H1 (cell line): Measurements from ENCODE around the gene RNF212. TPM values are rescaled to one million over a fixed set of nuclear protein-coding genes. Genes with fewer than 3 reads are reported as not detected.

Source experiments
- CTCF ChIA-PET: fragments of 300-600 bp; sonication (Branson Sonifier 250); formaldehyde crosslinking; loops from one replicate; lab custom pipeline; 2021; ENCODE audit not compliant: partially characterized antibody; lab: Charles Lee
- POLR2A ChIA-PET: fragments of 300-600 bp; sonication (Branson Sonifier 250); formaldehyde crosslinking; loops from one replicate; lab custom pipeline; 2021; ENCODE audit warnings: inconsistent platforms; ENCODE audit not compliant: partially characterized antibody; lab: Charles Lee
- DNase-seq, 2 experiments: peaks; one replicate each; pipeline versions ENCODE4 v3.0.0 to v3.0.0-alpha.2; 2010 to 2022; ENCODE audit warnings: low spot score in 2 of 2, low read depth in 1 of 2, mixed read lengths in 1 of 2
- FAIRE-seq: peaks from 2 replicates; lab custom pipeline; 2011; peaks lifted over from hg19 to GRCh38; lab: Jason Lieb, UNC
- H2AFZ ChIP-seq: 2 replicates; pipeline ENCODE4 v1.8.1; 2012; ENCODE audit warnings: low read length, inconsistent platforms
- H2AK5ac ChIP-seq: 2 replicates; pipeline ENCODE4 v1.6.1; 2013; ENCODE audit warnings: low read depth, low read length
- H2BK120ac ChIP-seq: replicated peaks from 2 replicates; pipeline ENCODE3; 2013; ENCODE audit warnings: low read depth, low read length, inconsistent platforms
- H2BK12ac ChIP-seq: 2 replicates; pipeline ENCODE4 v1.6.1; 2013; ENCODE audit warnings: low read depth, low read length
- H2BK15ac ChIP-seq: 2 replicates; pipeline ENCODE4 v1.6.1; 2013; ENCODE audit warnings: low read length
- H2BK20ac ChIP-seq: 2 replicates; pipeline ENCODE4 v1.6.1; 2013; ENCODE audit warnings: low read length
- H2BK5ac ChIP-seq: 2 replicates; pipeline ENCODE4 v1.6.1; 2013; ENCODE audit warnings: low read depth, low read length
- H3K14ac ChIP-seq: 2 replicates; pipeline ENCODE4 v1.6.1; 2013; ENCODE audit warnings: inconsistent platforms; ENCODE audit not compliant: insufficient read length
- H3K18ac ChIP-seq: 2 replicates; pipeline ENCODE4 v1.6.1; 2013; ENCODE audit warnings: low read length; ENCODE audit errors: extremely low read depth
- H3K23ac ChIP-seq: 2 replicates; pipeline ENCODE4 v1.6.1; 2013; ENCODE audit warnings: inconsistent platforms; ENCODE audit not compliant: insufficient read length
- H3K23me2 ChIP-seq: 2 replicates; pipeline ENCODE4 v1.6.1; 2013; ENCODE audit warnings: low read depth, low read length
- H3K27ac ChIP-seq: 2 replicates; pipeline ENCODE4 v1.6.1; 2011; ENCODE audit warnings: low read depth, low read length, inconsistent platforms
- H3K27me3 ChIP-seq, 4 experiments: replicated peaks in 1 of 4; 1 replicate in 1 of 4; 2 replicates in 3 of 4; pipeline versions ENCODE4 v1.6.1 to v1.8.1; 2011 to 2013; ENCODE audit warnings: low read length in 3 of 4, mild to moderate bottlenecking in 3 of 4, inconsistent platforms in 2 of 4, mixed read lengths in 2 of 4, moderate library complexity in 1 of 4; ENCODE audit not compliant: control insufficient read depth in 3 of 4, insufficient read depth in 3 of 4; ENCODE audit errors: extremely low read depth in 1 of 4
- H3K36me3 ChIP-seq, 4 experiments: 2 replicates each; pipeline versions ENCODE4 v1.6.1 to v1.8.1; 2011 to 2013; ENCODE audit warnings: mild to moderate bottlenecking in 4 of 4, low read length in 3 of 4, moderate library complexity in 2 of 4, control low read depth in 1 of 4, inconsistent platforms in 1 of 4; ENCODE audit not compliant: insufficient read depth in 4 of 4, control insufficient read depth in 2 of 4
- H3K4ac ChIP-seq: replicated peaks from 2 replicates; pipeline ENCODE3; 2013; ENCODE audit warnings: low read length, low read depth, mixed read lengths, inconsistent platforms; ENCODE audit not compliant: insufficient read length
- H3K4me1 ChIP-seq, 4 experiments: replicated peaks in 1 of 4; 1 replicate in 1 of 4; 2 replicates in 3 of 4; pipeline versions ENCODE4 v1.6.1 to v1.8.1; 2011 to 2013; ENCODE audit warnings: low read length in 3 of 4, inconsistent platforms in 2 of 4, mixed read lengths in 1 of 4; ENCODE audit not compliant: insufficient read depth in 4 of 4, control insufficient read depth in 3 of 4
- H3K4me2 ChIP-seq, 2 experiments: 2 replicates each; pipeline versions ENCODE4 v1.6.1 to v1.8.1; 2011 to 2013; ENCODE audit warnings: low read depth in 2 of 2, low read length in 2 of 2, control low read depth in 1 of 2, inconsistent platforms in 1 of 2, mild to moderate bottlenecking in 1 of 2; ENCODE audit not compliant: insufficient read depth in 1 of 2
- H3K4me3 ChIP-seq, 4 experiments: fragments of 200-600, 300-600 bp in 1 of 4; sonication (generic), shearing (Covaris generic), sonication (Bioruptor Twin) in 1 of 4; 2 replicates each; pipeline versions ENCODE4 v1.5.1 to v1.8.1; 2011 to 2016; ENCODE audit warnings: low read length in 4 of 4, low read depth in 3 of 4, control low read depth in 2 of 4, inconsistent platforms in 2 of 4, mild to moderate bottlenecking in 2 of 4, mixed read lengths in 1 of 4, moderate library complexity in 1 of 4; ENCODE audit not compliant: insufficient read depth in 2 of 4; ENCODE audit errors: extremely low read depth in 1 of 4
- H3K56ac ChIP-seq: replicated peaks from 2 replicates; pipeline ENCODE3; 2013; ENCODE audit warnings: low read depth, mild to moderate bottlenecking, mixed read lengths, low read length, inconsistent platforms; ENCODE audit not compliant: insufficient read length
- H3K79me1 ChIP-seq: 2 replicates; pipeline ENCODE4 v1.6.1; 2013; ENCODE audit warnings: low read depth, low read length, control low read depth
- H3K79me2 ChIP-seq, 2 experiments: 2 replicates each; pipeline versions ENCODE4 v1.6.1 to v1.8.1; 2012 to 2013; ENCODE audit warnings: low read length in 2 of 2, mild to moderate bottlenecking in 2 of 2, inconsistent platforms in 1 of 2; ENCODE audit not compliant: insufficient read depth in 2 of 2, control insufficient read depth in 1 of 2
- H3K9ac ChIP-seq, 4 experiments: replicated peaks in 1 of 4; 1 replicate in 1 of 4; 2 replicates in 3 of 4; pipeline versions ENCODE4 v1.6.1 to v1.8.1; 2011 to 2013; ENCODE audit warnings: low read depth in 3 of 4, low read length in 3 of 4, control low read depth in 2 of 4, mild to moderate bottlenecking in 2 of 4, moderate library complexity in 2 of 4, inconsistent platforms in 1 of 4; ENCODE audit errors: extremely low read depth in 1 of 4
- H3K9me3 ChIP-seq, 2 experiments: 2 replicates each; pipeline versions ENCODE4 v1.6.1 to v1.8.1; 2012 to 2013; ENCODE audit warnings: mild to moderate bottlenecking in 2 of 2, moderate library complexity in 2 of 2, control low read depth in 1 of 2, inconsistent platforms in 1 of 2, low read depth in 1 of 2, low read length in 1 of 2, mixed read lengths in 1 of 2; ENCODE audit not compliant: insufficient read depth in 2 of 2
- H4K20me1 ChIP-seq, 2 experiments: replicated peaks in 1 of 2; 2 replicates each; pipeline versions ENCODE3 to v1.8.1; 2011 to 2013; ENCODE audit warnings: inconsistent platforms in 2 of 2, low read length in 2 of 2, mild to moderate bottlenecking in 1 of 2; ENCODE audit not compliant: insufficient read depth in 2 of 2, control insufficient read depth in 1 of 2
- H4K5ac ChIP-seq: 2 replicates; pipeline ENCODE4 v1.6.1; 2013; ENCODE audit warnings: low read length, low read depth, mixed read lengths, inconsistent platforms; ENCODE audit not compliant: insufficient read length
- H4K8ac ChIP-seq: 2 replicates; pipeline ENCODE4 v1.8.0; 2013; ENCODE audit warnings: mild to moderate bottlenecking, moderate library complexity, low read length, inconsistent platforms; ENCODE audit not compliant: insufficient read depth; ENCODE audit errors: extremely low read depth
- H4K91ac ChIP-seq: replicated peaks from 2 replicates; pipeline ENCODE3; 2013; ENCODE audit warnings: low read length, mixed read lengths, inconsistent platforms; ENCODE audit not compliant: insufficient read length
- ASH2L ChIP-seq: fragments of 200-600, 300-600 bp; sonication (generic); IDR thresholded peaks from one replicate; pipeline ENCODE4 v1.7.1; 2017; ENCODE audit warnings: low read length
- BCL11A ChIP-seq, 2 experiments: IDR thresholded peaks; one replicate each; pipeline ENCODE4 v1.6.1; 2011; ENCODE audit warnings: low read depth in 2 of 2, low read length in 2 of 2, mild to moderate bottlenecking in 2 of 2
- GTF2F1 ChIP-seq: IDR thresholded peaks from 2 replicates; pipeline ENCODE4 v1.6.1; 2012; ENCODE audit warnings: low read depth, low read length, improper control_type of control experiment, borderline replicate concordance
- MAX ChIP-seq: IDR thresholded peaks from 2 replicates; pipeline ENCODE4 v1.6.1; 2012; ENCODE audit warnings: inconsistent platforms
- NANOG ChIP-seq: IDR thresholded peaks from 2 replicates; pipeline ENCODE4 v1.6.1; 2011; ENCODE audit warnings: low read length, low read depth, mild to moderate bottlenecking, inconsistent platforms; ENCODE audit not compliant: insufficient read depth, poor library complexity, severe bottlenecking
- SP1 ChIP-seq: IDR thresholded peaks from 2 replicates; pipeline ENCODE4 v1.6.1; 2011; ENCODE audit warnings: low read depth, low read length
- ZNF274 ChIP-seq: IDR thresholded peaks from 2 replicates; pipeline ENCODE4 v1.7.0; 2012; ENCODE audit warnings: low read length, borderline replicate concordance; ENCODE audit errors: extremely low read depth
- WGBS, 2 experiments: shearing (Covaris generic) in 1 of 2; methylation state at CpG; one replicate each; pipeline versions ENCODE4 v1.1.6 to v1.1.7; 2013 to 2015; ENCODE audit warnings: low lambda C conversion rate in 2 of 2, mixed read lengths in 2 of 2, inconsistent platforms in 1 of 2, low coverage in 1 of 2, missing lambda C conversion rate in 1 of 2; ENCODE audit not compliant: insufficient replicate concordance in 2 of 2, insufficient coverage in 1 of 2, insufficient read length in 1 of 2; ENCODE audit errors: extremely low coverage in 1 of 2, missing lambda C conversion rate in 1 of 2; 5-methylcytosine and 5-hydroxymethylcytosine counted together
- polyA plus RNA-seq, 7 experiments: library from polyadenylated mRNA; depleted of rRNA in 3 of 7; stranded (reverse) in 5 of 7; unstranded in 2 of 7; fragments of >200 nt in 5 of 7; fragments of 200-250 nt in 2 of 7; gene quantifications; 1 replicate in 5 of 7; 2 replicates in 1 of 7; 4 replicates in 1 of 7; pipeline versions ENCODE4 v1.2.1 to v1.2.3, GENCODE V29; 2011 to 2013; ENCODE audit warnings: missing spikeins in 2 of 7, mixed read lengths in 2 of 7
- total RNA-seq: library from RNA; stranded (reverse); fragmentation: NEBNext Ultra II Directional; extraction: Animal tissue kit (Norgen Biotek cat#: 25700); gene quantifications from 2 replicates; pipeline ENCODE4 v1.2.1, GENCODE V29; 2021

RNF212 gene
- total and polyA plus RNA-seq, 2 of the 8 experiments (the other 6 are each of a cell fraction or from before 2014, with no cell fraction given): 3.4 to 5.4 TPM

DNA sequence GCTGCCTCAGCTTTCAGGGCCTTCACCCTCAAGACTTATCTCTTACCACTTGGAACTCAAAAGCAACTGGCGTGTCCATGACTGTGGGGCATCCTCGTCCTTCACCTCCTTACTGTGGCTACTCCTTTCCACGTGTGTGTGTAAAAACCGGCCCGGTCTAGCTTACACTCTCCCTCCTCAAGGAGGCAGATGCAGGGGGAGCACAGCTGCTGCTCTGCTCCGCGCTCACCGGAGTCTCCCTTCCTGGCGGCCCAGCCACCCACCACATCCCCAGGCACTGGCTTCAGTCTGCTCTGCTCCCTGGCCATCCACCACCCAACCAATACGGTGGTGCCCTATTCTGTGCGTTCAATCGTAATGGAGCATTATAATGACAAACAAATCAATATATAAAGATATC is 8.3 kb downstream of the RNF212 start:
- Histone ChIP-seq H4K8ac (peak overlapping the region; percentile 18; the same call in 1 of the 2 replicates), H2BK120ac (no peak overlapping the region), H3K56ac (no peak overlapping the region), H2AK5ac (no peak overlapping the region), H3K4me1 (peaks cover 0 to 6% (median 3%) of the 10 kb centered on the region in 4 experiments; a peak in 2 of 7 replicates), H3K79me2 (no peaks in the 10 kb centered on the region), H3K4me3 (no peak overlapping the region), H3K36me3 (no peaks in the 10 kb centered on the region), H3K23ac (no peak overlapping the region), H4K91ac (no peak overlapping the region), H3K27ac (no peak overlapping the region), H3K18ac (no peak overlapping the region), H4K5ac (no peak overlapping the region), H3K4me2 (no peak overlapping the region), H2AFZ (no peak overlapping the region), H4K20me1 (no peaks in the 10 kb centered on the region), H3K79me1 (no peaks in the 10 kb centered on the region), H3K23me2 (peaks cover 2% of the 10 kb centered on the region; the same call in 1 of the 2 replicates), H2BK12ac (no peak overlapping the region), H2BK20ac (no peak overlapping the region), H3K27me3 (peaks cover 0 to 2% (median 0%) of the 10 kb centered on the region in 4 experiments; a peak in 1 of 7 replicates), H2BK15ac (no peak overlapping the region), H3K9me3 (no peaks in the 10 kb centered on the region), H3K4ac (no peak overlapping the region), H3K9ac (no peak overlapping the region; a peak in 1 of 7 replicates), H3K14ac (no peak overlapping the region), H2BK5ac (no peak overlapping the region)
- FAIRE-seq (no peak), DNase-seq (no peak)
- WGBS, 2 experiments: 86% methylated on average over 12 of the region's 12 CpGs; no CpG with 5 or more reads in 1 of the 2 experiments
- ChIA-PET CTCF (interaction anchor here (0.8 to 1.4 kb wide), 7 partner anchors 9 to 759 kb away, joined by 3 to 4 read pairs (median 3); no protein-coding TSS in a partner anchor), POLR2A (interaction anchor here (1.2 to 1.4 kb wide), 3 partner anchors 9 to 12 kb away, joined by 3 to 7 read pairs (median 3); no protein-coding TSS in a partner anchor)
- TF ChIP-seq BCL11A (IDR thresholded peaks at IDR 0.05; ENCODE audit: low read depth in 2 of 2, low read length in 2 of 2): no peak
- TF ChIP-seq MAX: no peak
- TF ChIP-seq GTF2F1: no peak
- TF ChIP-seq NANOG: no peak
- no peak for TF ChIP-seq SP1
- no peak for TF ChIP-seq ZNF274
- TF ChIP-seq ASH2L: no peak
